Measurements from ENCODE around the gene MEGF10.

Gene MEGF10

DNA sequence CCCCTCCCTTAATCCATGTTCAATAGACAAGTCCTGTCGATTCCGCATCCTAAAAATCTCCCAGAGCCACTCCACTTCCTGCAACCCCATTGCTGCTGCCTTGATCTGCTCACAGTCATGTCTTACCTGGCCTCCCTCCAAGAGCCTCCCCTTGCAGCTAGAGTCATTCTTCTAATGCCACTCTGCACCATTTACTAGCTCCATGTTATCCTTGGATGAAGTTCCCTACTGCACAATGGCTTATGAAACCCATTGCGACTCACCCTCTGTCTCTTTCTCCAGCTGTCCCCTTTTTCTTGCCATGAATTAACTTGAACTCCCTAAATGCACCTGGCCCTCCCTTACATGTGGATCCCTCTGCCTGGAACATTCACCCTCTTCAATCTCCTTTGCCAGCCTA is 39.5 kb downstream of the MEGF10 start:
- no peak for DNase-seq

DNA sequence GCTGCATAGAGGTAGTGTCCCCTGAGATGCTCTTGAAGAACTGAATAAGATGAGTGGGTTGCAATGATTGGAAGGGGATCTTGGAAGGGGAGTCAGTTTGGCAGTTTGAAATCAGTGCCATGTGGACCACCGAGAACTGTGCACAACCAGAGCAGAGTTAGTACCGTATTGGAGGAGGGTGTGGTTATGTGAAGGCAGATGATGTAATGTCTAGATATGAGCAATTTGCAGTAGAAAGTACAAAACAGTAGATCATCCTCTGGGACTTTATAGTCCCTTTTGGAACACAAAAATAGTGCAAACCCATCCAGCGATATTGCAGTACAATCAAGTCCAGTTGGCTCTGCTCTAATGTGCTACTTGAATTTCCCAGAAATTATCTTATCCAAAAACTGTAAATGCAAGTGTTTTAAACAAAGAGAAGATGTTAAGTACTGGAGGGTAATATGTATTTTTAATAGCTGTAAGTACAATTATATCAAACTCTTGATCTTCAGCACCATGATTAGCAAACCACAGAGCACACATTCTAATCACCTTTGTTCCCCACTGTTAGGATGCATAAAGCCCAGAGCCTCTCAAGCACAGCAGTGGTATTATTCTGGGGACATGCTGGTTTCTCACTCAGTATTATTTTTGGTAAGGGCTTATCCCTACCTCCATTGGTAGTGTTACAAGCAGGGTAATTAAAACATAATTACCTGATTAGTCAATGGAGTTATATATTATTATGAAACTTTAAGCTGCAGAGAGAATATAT is 41.5 kb downstream of the MEGF10 start:
- no peak for DNase-seq

DNA sequence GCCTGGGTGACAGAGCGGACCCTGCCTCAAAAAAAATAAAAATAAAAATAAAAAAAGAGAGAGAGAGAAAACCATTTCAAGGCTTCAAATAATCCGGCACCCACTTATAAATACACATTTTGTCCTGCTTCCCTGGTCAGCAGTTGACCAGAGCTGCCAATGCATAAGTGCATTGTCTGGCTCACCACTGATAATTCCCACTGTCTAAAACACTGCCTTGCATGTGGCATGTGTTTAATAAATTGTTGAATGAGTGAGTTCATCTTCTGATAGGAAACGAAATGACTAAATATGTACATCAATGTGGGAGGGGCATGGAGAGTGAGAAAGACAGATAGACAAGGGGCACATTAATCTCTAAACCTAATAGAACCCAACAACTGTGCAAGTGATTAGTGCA is 42.9 kb downstream of the MEGF10 start:
- no peak for DNase-seq

DNA sequence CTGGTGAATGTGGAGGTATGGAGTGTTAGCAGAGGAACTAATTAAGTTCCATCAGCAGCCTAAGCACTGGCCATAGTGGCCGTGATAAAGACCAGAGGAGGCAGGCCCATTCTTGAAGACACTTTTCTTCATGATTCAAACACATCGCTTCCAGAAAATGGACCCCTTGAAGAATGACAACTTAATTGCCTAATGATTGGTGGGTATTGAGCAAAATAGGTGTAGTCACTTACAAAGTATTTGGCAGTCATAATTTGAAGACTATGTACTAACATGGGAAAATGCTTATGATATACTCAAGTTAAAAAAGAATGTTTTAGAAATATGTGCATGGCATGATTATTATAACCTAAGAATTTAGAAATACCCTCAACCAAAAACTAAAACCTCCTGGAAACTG is 44.8 kb downstream of the MEGF10 start:
- DNase-seq, result no peak

DNA sequence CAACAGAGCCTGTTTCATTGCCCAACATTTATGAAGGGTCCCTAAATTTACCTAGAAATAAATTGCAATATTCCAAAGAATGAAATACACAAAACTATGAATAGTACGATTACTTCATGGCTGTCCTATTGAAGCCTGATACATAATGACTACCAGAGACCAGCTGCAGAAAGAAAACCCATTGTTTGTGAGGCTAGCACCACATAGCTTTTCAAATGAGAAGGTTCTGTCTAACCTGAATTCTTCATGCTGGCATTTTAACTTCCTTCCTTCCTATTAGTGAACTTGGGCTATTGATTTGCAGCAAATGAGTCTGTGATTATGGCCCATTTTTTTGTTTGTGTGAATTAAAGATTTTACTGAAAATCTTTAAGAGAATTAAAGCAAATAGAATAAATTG is 47.3 kb downstream of the MEGF10 start:
- DNase-seq, result no peak

DNA sequence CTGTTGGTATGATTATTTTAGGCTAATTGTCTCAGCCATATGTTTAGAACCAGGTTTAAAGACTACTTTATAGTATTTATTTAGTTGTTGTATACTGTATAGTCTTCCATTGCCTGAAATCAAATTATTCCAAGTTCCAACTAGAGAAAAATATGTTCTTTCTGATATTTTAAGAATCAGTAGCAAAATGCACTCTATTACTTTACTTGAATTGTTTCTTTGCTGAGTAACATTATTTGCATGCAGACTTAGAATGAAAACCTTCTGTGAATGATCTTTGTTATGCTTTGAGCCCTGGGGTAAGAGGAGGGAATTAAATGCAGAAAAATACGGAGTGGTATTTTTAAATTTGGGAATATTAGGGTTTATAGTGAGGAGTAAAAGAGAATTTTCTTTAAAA is 47.9 kb downstream of the MEGF10 start:
- no peak for DNase-seq

DNA sequence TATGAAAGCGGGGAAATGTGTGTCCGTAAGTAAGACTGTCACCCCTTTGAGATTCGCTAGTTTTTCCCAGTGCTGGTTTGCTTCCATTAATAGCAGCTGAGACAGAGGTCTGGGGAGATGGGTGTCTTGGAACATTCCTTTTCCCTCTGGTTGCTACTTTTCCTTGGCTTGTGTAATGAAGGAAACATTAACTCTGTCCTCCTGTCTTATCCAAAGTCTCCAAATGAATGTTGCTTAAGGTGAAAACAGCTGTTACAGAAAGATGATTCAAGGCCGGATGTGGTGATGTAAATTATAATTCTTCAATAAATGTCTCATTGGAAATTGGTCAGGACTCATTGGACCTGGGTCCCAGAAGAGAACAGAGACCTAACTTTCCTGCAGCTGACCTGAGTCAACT is 50.0 kb downstream of the MEGF10 start:
- no peak for DNase-seq

DNA sequence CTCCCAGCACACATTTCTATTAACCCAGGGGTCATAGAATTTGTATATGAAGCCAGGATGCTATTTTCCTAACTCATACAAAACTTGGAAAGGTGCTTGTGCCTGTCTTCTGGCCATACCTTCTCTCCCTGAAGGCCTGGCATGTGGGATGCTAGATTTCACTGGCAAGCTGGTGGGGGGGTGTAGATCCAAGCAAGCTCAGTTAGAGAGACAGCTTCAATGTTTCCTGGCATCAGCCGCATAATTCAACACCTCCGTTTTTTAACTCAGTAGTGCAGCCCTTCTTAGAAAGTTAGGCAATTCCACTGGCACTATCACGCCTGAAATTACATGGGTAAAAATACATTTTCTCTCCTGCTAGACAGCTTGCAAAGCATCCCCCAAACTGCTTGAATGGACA is 51.8 kb downstream of the MEGF10 start:
- no peak for DNase-seq

DNA sequence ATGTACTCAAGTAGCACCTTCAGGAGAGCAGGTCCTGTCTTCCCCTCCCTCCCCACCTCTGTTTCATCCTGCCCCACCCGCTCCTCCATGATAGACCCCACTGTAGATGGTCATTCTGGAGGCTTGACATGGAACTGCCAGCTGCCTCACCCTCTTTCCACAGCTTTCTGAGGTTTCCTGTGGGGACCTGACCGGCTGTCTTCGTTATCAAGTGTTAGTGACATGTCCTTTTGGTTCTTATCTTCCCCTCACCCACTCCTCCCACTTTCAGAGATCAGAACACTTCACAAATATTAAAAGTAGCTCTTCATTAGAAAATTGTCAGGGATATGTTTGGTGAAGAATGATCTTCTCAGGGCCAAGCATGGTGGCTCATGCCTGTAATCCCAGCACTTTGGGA is 52.7 kb downstream of the MEGF10 start:
- no peak for DNase-seq

DNA sequence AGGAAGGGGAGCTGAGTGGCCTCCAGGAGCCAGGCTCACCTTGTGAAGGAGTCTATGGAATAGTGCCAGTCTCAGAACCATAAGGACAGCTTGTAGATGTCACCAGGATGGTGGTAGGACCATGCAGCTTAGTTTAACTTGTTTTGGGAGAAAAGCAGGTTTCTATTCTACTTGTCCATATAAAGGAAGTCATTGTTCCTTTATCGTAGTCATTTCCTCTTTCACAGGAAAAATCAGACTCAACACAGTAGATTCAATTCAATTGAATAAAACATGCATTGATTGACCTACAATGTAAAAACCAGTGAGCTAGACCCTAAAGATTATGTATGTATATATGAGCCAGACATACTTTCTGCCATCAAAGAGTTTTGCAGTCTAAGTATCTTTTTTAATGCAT is 53.3 kb downstream of the MEGF10 start:
- DNase-seq, result no peak

DNA sequence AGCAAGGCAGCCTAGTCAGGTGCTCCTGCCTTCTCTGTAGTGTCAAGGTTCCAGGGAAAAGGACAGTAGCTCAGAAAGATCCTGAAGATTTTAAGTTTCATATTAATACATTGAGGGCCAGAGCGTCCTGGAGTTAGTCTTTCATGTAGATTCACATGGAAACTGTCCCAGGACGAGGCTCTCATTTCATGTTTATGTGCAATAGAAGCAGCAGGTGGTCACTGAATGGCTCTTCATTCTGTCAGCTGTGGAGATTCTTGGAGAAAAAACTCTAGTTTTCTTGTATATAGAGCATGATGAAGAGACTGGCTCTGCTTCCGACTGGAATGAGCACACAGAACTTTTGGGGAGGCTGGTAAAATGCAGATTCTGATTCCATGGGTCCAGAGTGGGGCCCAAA is 54.3 kb downstream of the MEGF10 start:
- no peak for DNase-seq

DNA sequence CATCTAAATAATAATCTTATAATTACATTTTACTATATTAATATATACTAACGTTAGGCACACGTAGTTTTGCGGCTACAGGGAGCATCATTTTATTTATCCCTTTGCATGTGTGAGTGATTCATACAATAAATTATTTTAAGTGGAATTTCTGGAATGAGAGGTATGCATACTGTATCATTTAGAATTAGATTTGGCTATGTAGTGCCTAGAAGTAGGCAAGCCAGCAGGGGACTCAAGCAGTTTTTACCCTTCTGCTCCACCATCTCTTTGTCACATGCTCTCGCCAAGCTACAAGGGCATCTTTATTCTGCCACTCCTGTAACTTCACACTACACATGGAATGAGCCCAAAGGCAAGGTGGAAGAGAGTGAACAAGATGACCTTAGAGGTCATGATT is 60.8 kb downstream of the MEGF10 start:
- no peak for DNase-seq

DNA sequence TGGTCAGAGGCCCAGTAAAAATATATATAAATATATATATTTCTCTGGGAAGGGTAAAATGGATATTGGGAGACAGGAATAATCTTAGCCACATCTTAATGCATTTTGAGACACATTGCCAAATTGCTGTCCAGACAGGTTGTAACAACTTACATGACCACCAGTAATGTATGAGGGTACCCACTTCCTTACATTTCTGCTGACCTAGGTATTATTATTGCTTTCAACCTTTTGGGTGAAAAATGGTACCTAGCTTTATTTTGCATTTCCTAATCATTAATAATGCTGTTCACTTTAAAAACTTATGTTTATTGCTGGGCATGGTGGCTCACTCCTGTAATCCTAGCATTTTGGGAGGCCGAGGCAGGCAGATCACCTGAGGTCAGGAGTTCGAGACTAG is 61.5 kb downstream of the MEGF10 start:
- no peak for DNase-seq

DNA sequence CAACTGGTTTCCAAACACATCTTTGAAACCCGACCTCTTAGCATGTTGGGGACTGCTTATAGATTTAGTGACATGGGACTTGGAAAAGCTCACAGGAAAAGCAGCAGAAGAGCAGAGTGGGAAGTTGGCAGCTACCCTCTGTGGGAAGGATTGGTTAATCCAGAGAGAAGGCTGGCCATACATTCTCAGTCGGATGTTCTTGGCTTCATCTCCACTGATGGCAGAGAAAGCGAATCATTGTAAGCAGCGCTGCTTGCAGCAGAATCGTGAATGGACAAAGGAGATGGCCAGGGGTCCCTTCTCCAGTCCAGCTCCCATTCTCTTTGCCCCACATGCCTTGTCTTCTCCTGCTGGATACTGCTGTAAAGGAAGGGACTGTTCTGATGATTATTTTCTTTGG is 62.7 kb downstream of the MEGF10 start:
- no peak for DNase-seq

DNA sequence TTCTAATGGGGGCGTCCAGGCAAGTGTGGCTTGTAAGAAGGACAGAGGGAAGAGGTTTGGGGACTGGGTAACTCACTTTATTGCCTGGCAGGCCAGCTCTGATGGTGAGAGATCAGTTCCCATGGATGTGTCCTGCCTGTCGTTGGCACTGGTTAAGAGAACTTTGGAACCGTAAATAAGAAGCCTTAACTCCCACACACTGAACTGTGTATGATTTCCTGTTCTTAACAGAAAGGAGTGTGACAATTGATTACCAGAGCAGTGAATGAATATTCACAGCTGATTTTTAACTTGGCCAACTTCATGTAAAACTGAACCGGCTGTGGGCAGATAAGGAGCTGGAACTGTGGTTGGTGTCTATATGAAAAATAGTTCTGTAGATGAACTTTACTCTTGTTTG is 63.2 kb downstream of the MEGF10 start:
- no peak for DNase-seq

DNA sequence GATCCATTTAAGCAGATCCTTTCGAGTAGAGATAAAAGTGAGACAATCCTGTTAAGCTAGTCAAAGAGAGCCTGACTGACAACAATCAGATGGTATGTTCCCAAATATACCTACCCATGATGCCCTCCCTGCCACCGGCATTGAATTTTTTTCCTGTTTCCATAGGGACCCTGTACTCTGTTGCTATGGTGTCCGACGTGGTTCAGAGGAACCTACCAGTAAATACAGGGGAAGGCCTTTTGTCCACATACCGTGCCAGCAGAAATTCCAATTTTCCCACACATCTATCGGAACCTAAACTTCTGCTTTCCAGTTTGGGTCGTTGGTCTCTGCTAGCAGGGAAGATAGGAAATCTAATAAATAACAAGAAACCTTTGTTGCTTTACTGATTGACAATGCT is 64.7 kb downstream of the MEGF10 start:
- DNase-seq, result no peak

DNA sequence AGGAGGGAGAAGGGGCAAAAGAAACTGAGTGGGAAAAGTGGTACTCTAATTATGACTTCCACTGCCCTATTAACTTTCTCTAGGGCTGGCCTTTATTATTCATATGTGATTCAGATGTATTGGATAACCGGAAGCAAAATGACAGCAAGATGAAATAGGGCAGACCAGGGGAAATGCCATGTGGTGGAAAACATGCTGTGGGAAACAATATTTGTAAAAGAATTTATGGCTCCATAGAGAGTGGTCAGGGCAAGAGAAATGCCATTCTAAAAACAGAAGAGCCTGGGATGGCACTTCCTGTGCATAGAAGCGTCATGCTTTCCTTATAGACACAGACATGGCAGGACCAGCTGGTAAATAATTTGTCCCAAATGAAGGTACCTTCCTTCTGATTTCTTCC is 67.7 kb downstream of the MEGF10 start:
- peak in 1 of 2 donors; percentile 12 for DNase-seq

DNA sequence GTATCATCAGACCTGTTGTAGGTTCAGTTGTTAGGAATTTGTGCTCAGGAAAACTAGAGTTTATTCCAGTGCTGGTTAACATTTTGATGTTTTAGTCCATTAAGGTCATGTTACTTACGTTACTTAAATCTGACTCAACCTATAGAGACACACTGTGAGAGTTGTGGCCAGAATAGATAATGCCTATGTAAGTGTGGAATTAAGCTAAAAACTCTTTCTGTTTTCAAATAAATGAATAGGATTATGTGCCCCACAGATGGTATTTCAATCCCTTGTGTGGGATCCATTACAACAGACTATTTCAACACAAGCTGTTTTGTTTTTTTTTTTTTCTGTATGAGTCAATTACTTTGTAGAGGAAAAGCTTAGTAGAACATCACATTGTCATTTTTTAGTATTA is 68.1 kb downstream of the MEGF10 start:
- peak; percentile 16 to 33 for DNase-seq

DNA sequence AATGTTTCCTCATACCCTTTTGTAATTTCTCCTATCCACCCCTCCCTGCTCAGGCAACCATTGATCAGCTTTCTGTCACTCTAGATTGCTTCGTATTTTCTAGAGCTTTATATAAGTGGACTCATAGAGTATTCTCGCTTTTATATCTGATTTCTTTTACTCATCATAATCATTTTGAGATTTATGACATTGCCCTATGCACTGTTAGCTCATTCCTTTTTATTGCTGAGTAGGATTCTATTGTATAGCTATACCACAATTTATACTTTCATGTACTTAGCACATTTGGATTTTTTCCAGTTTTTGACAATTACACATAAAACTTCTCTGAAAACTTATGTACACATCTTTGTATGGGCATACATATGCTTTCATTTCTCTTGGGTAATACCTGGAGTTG is 68.9 kb downstream of the MEGF10 start:
- no peak for DNase-seq

DNA sequence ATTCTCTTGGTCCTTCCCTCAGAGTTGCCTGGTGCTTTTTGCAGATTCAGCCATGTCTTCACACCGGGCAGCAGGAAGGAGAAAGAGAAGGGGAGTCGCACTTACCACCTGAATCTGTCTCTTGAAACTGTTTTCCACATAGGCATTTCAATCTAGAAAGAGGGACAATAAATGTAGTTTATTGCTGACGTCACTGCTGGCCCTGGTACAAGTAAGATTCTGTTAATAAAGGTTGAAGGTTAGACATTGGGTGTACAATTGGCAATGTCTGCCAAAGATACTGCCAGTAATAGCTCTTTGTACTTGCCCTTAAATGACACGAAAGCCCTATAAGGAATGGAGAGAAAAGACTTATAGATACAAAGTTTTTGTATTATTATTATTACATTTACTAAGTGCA is 72.8 kb downstream of the MEGF10 start:
- DNase-seq, result no peak

DNA sequence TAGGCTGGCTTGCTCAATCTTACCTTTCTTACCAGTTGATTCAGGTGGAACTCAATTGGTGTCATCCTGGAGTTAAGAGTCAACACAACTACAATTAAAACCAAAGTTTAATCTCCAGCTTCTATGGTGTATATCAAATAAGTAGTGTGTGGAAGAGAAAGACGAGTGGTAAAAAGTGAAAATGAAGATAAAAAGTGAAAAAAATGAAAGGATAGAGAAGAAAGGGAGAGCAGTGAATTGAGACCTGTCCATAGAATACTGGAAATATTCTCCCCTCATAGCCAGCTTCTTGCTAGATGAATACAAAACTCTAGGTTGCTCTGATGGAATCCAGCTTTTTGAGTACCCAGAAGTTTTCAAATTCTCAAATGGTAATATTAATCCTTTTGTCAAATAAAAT is 76.4 kb downstream of the MEGF10 start:
- DNase-seq, result no peak

DNA sequence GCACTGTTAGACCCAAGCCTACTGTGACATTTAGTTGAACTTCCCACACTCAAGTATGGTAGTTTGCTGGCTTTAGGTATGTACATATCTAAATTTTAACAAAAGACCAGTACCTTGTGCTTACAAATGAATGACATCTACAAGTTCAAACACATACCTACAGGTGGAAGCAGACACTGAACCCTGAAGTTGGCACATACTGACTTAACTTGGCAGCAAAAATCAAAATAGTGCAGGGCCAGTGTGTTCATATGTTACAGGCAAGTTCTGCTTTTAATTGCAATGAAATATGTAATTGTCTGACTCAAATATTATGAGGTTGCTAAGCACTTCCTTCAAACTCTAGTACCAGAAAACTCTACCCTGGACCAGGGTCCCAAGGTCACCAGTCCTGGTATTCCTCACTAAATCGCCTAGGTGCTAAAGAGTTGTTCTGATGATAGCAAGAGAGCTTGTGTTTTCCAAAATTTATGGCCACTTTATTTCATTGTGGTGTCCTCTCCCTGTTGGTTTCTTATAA is 77.4 kb downstream of the MEGF10 start:
- no peak for DNase-seq

DNA sequence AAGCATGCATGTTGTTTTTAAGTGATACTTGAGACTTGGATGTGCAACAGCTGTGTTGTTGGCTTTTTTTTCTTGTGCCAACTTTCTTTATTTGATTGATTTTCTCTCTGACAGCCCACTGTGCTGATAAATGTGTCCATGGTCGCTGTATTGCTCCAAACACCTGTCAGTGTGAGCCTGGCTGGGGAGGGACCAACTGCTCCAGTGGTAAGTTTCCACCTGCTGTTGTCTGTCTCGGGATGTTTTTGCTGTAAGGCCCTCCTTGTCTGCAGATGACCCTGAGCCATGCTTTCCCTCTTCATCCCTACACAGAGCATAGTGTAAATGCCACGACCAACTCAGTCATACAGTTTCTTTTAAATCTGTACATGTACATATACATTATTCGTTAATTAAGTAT is 79.2 kb downstream of the MEGF10 start:
- DNase-seq, result no peak

DNA sequence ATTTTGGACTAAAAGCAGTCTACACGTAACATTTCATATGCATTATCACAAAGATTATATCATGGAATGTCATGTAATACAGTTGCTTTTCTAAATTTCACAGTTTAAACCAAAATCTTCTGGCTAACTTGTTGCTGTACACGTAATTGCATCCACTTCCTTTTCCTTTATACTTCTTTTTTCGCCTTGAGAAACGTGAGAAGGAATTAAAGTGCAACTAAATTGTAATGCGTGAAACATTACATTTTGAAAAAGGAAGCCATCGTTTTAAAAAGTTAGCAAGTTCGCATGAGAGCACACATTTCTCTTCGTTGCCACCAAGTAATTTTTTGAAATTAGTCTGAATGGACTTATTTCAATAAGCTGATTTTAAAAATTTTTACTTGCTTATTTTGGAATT is 80.0 kb downstream of the MEGF10 start:
- DNase-seq, result no peak

DNA sequence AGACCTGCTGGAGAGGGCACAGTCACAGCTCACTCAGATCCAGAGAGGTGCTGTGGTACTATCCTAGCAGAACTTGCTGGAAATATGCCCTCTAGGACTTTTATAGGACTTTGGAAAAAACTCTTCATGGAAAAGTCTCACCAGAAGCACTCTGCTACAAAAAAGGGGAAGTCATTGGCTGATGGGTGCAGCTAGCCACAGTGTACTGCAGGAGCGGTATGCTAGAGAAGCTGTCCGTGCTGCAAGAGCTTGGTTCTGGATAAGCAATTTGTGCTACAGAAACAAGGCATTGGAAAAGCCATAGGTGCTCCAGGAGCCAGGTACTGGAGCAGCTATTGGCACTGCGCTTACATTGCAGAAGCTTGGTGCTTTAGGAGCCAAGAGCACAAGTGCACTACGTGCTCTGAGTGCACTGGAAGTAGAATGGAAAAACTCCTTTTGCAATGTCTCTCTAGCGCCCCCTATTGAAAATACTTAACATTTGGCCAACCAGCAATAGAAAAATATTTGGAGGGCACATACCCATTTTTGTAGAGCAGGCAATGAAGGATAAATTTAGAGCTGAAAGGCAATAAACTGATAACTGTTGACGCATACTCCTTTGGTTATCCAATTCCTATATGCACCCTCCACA is 83.4 kb downstream of the MEGF10 start:
- DNase-seq, result peak; percentile 10 to 18

All from inflammatory macrophage treated with lipopolysaccharide for 1 hour (primary cell).